ENCODE data around the gene EFR3B. TPM values are rescaled to one million over a fixed set of nuclear protein-coding genes. Genes with fewer than 3 reads are reported as not detected.
A peak's percentile ranks its signal among the peaks of the same experiment; 100 is the strongest.

The EFR3B gene
- total and polyA plus RNA-seq, 10 of the 15 experiments (the other 5 are each of a cell fraction or from before 2014, with no cell fraction given): 0.12 to 3.9 (median 1.8) TPM

DNA sequence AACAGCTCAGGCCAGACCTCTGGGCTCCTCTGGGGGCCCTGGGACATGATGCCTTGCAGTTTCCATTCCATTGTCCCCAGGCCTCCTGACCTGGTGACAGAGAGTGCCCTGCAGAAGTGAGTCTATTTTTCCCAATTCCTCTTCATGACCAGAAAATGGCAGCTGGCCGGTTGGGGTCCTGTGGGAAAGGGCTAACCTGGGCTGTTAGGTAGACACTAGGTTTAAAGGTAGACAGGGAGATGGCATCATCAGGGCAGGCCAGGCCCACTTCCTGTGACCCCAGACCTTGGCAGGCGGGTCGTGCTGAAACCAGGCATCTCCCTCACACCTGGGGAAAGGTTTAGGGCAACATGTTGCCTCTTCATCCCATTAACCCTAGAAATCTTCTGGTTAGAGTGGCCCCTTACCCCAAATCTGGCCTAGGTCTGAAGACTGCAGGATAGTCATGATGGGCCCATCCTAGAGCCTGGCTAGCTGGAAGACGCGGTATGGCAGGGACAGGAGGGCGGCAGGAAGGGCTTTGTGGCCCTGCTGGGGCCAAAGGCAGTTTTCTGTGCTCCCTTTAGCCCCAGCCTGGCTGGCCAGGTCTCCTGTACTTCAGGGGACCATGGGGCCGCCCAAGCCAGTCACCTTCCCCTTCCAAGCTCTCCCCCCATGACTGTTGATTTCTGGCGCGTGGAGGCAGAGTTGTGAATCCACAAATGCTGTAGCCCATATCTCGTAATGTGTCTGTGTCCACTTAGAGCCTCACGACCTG is 116.4 kb downstream of the EFR3B start:
- no TSS peak for BruUV-seq (replicated peaks)
- intact Hi-C loops (cut with micrococcal nuclease; ENCODE audit: unreplicated experiment): no loop called here
- no peak overlapping the region for H3K27ac ChIP-seq (ENCODE audit: control insufficient read depth, insufficient read depth)
- POLR2A ChIA-PET: interaction anchor here (0.5 kb wide), 1 partner anchor 36 kb away, joined by 4 read pairs; no protein-coding TSS in a partner anchor
- no peaks in the 10 kb centered on the region for H4K20me1 ChIP-seq (ENCODE audit: control insufficient read depth, insufficient read depth)
- RAD21 ChIA-PET (ENCODE audit: unreplicated experiment): no interaction called here
- no peak for TF ChIP-seq BCL3 (IDR thresholded peaks at IDR 0.05; ENCODE audit: borderline replicate concordance, insufficient read depth, low read depth, low read length, poor library complexity, severe bottlenecking)
- TF ChIP-seq HDGF (IDR thresholded peaks at IDR 0.05): no peak
- no peak for TF ChIP-seq KAT2A (conservative IDR thresholded peaks at IDR 0.05; ENCODE audit: control insufficient read depth, low read depth, low read length)
- TF ChIP-seq POLR2AphosphoS5 (IDR thresholded peaks at IDR 0.05; ENCODE audit: low read length): no peak
- TF ChIP-seq TCF12 (IDR thresholded peaks at IDR 0.05; ENCODE audit: low read depth, low read length): no peak
- no peak overlapping the region for H3K9ac ChIP-seq (ENCODE audit: control insufficient read depth, insufficient read depth, low read length)
- no peak overlapping the region for H3K4me2 ChIP-seq (ENCODE audit: control insufficient read depth, insufficient read depth)
- H3K9me3 ChIP-seq (replicated peaks; ENCODE audit: control insufficient read depth, insufficient read depth, low read length): no peaks in the 10 kb centered on the region; the same call in 2 of the 3 replicates
- in situ Hi-C loops (cut with MboI): no loop called here
- 87% methylated on average over 11 of the region's 11 CpGs for WGBS (ENCODE audit: insufficient coverage, insufficient replicate concordance, low lambda C conversion rate, missing lambda C conversion rate)
- peaks cover 2% of the 10 kb centered on the region for H3K79me2 ChIP-seq (ENCODE audit: control insufficient read depth, insufficient read depth, low read length)
- H3K4me1 ChIP-seq (ENCODE audit: control insufficient read depth, insufficient read depth, low read length): no peaks in the 10 kb centered on the region; the same call in 1 of the 2 replicates
- DNase-seq (ENCODE audit: low read depth, low spot score) (no peak), ATAC-seq (no peak), FAIRE-seq (no peak)
- no peaks in the 10 kb centered on the region; a peak in 2 of 4 replicates for H3K27me3 ChIP-seq (replicated peaks in 1 of 2; ENCODE audit: control insufficient read depth in 2 of 2, insufficient read depth in 2 of 2, low read length in 1 of 2)
- no peak overlapping the region for H2AFZ ChIP-seq (ENCODE audit: control insufficient read depth, low read depth, low read length)
- H3K36me3 ChIP-seq (ENCODE audit: control insufficient read depth in 2 of 2, insufficient read depth in 2 of 2, low read length in 1 of 2): no peaks in the 10 kb centered on the region
- H3K4me3 ChIP-seq: no peak overlapping the region
- CTCF ChIA-PET: no interaction called here
- SMC1A ChIA-PET (ENCODE audit: uncharacterized antibody, unreplicated experiment): no interaction called here

- TF ChIP-seq TBL1XR1 (IDR thresholded peaks at IDR 0.05; ENCODE audit: low read depth, low read length): no peak
- no peak for TF ChIP-seq PAX8 (IDR thresholded peaks at IDR 0.05)
- Histone ChIP-seq H3K79me2 (ENCODE audit: control insufficient read depth, insufficient read depth, low read length) (peaks cover 2% of the 10 kb centered on the region), H2AFZ (ENCODE audit: control insufficient read depth, low read depth, low read length) (no peak overlapping the region; the same call in 1 of the 2 replicates), H4K20me1 (ENCODE audit: control insufficient read depth, insufficient read depth) (no peaks in the 10 kb centered on the region), H3K27ac (ENCODE audit: control insufficient read depth, insufficient read depth) (no peak overlapping the region), H3K9ac (ENCODE audit: control insufficient read depth, insufficient read depth, low read length) (no peak overlapping the region), H3K4me1 (ENCODE audit: control insufficient read depth, insufficient read depth, low read length) (no peaks in the 10 kb centered on the region; the same call in 1 of the 2 replicates), H3K27me3 (replicated peaks in 1 of 2; ENCODE audit: control insufficient read depth in 2 of 2, insufficient read depth in 2 of 2, low read length in 1 of 2) (no peaks in the 10 kb centered on the region), H3K4me2 (ENCODE audit: control insufficient read depth, insufficient read depth) (peak overlapping the region; percentile 50; the same call in 1 of the 2 replicates), H3K4me3 (no peak overlapping the region), H3K9me3 (replicated peaks; ENCODE audit: control insufficient read depth, insufficient read depth, low read length) (no peaks in the 10 kb centered on the region; the same call in 2 of the 3 replicates), H3K36me3 (ENCODE audit: control insufficient read depth in 2 of 2, insufficient read depth in 2 of 2, low read length in 1 of 2) (no peaks in the 10 kb centered on the region)
- CTCF ChIA-PET: no interaction called here
- no TSS peak for BruUV-seq (replicated peaks)
- 59% methylated on average over 8 of the region's 8 CpGs for WGBS (ENCODE audit: insufficient coverage, insufficient replicate concordance, low lambda C conversion rate, missing lambda C conversion rate)
- no peak for DNase-seq (ENCODE audit: low read depth, low spot score)
- intact Hi-C loops (cut with micrococcal nuclease; ENCODE audit: unreplicated experiment): no loop called here
- peak; percentile 63 for ATAC-seq
- POLR2A ChIA-PET: no interaction called here
- no peak for FAIRE-seq
- RAD21 ChIA-PET (ENCODE audit: unreplicated experiment): no interaction called here
- in situ Hi-C loops (cut with MboI): no loop called here
- SMC1A ChIA-PET (ENCODE audit: uncharacterized antibody, unreplicated experiment): no interaction called here
These were observed 118.1 kb downstream of the EFR3B start for GRCh38 chr2:25159949-25160348.
